Eye (tissue), 1 donor: Measurements from ENCODE around the gene IVL.

Experiments used
- DNase-seq: peaks from one replicate; pipeline ENCODE4 v3.0.0-alpha.2; 2015

The IVL gene

GRCh38 chr1:152899027-152899426 lies 9.3 kb upstream of the IVL start:
- DNase-seq: no peak

- no peak for DNase-seq
These were observed 8.5 kb upstream of the IVL start for GRCh38 chr1:152899883-152900282.

GRCh38 chr1:152901631-152902030 lies 6.7 kb upstream of the IVL start:
- DNase-seq: no peak

- no peak for DNase-seq
These were observed 5.7 kb upstream of the IVL start for GRCh38 chr1:152902636-152903035.

GRCh38 chr1:152904688-152905440 lies 3.5 kb upstream of the IVL start:
- no peak for DNase-seq

GRCh38 chr1:152906023-152906565 lies 2.3 kb upstream of the IVL start:
- no peak for DNase-seq

GRCh38 chr1:152909206-152909605 lies 860 bp downstream of the IVL start:
- DNase-seq: no peak

GRCh38 chr1:152912471-152912870 lies 4.1 kb downstream of the IVL start:
- DNase-seq: no peak

GRCh38 chr1:152912900-152913299 lies 4.6 kb downstream of the IVL start:
- DNase-seq: no peak

- no peak for DNase-seq
These were observed 9.4 kb downstream of the IVL start for GRCh38 chr1:152917794-152918193.

GRCh38 chr1:152919071-152919470 lies 10.7 kb downstream of the IVL start:
- no peak for DNase-seq

GRCh38 chr1:152924191-152924590 lies 15.8 kb downstream of the IVL start:
- DNase-seq: no peak

- no peak for DNase-seq
These were observed 17.7 kb downstream of the IVL start for GRCh38 chr1:152926091-152926490.

- DNase-seq: no peak
These were observed 20.3 kb downstream of the IVL start for GRCh38 chr1:152928671-152929070.

- no peak for DNase-seq
These were observed 23.9 kb downstream of the IVL start for GRCh38 chr1:152932170-152932811.

GRCh38 chr1:152933196-152933595 lies 24.9 kb downstream of the IVL start:
- no peak for DNase-seq

- no peak for DNase-seq
These were observed 32.3 kb downstream of the IVL start for GRCh38 chr1:152940614-152941013.

- DNase-seq: no peak
These were observed 32.8 kb downstream of the IVL start for GRCh38 chr1:152941037-152941711.

- DNase-seq: no peak
These were observed 33.8 kb downstream of the IVL start for GRCh38 chr1:152942161-152942560.

GRCh38 chr1:152946248-152946647 lies 37.9 kb downstream of the IVL start:
- no peak for DNase-seq

- DNase-seq: no peak
These were observed 38.4 kb downstream of the IVL start, which contains the start of gene SPRR5 for GRCh38 chr1:152946651-152947256. Gene SPRR5 (plus strand): TSS chr1:152947206. CDS start chr1:152948555, 1,349 bp downstream.

- no peak for DNase-seq
These were observed 43.4 kb downstream of the IVL start for GRCh38 chr1:152951711-152952110.

- no peak for DNase-seq
These were observed 45.4 kb downstream of the IVL start for GRCh38 chr1:152953761-152954160.
